ENCODE results near the gene PRLH. TPM values are rescaled to one million over a fixed set of nuclear protein-coding genes. Genes with fewer than 3 reads are reported as not detected.
"Not testable (repeated sequence)": the region's sequence is repeated elsewhere in the genome, so short reads cannot be mapped to it uniquely, and the experiment has no call there.

The PRLH gene
- total RNA-seq, 2 experiments from 2014 or later, result not detected

- ChIA-PET POLR2A (no interaction called here), CTCF (interaction anchor here (0.6 to 2.4 kb wide), 5 partner anchors 19 to 143 kb away, joined by 3 to 11 read pairs (median 3); no protein-coding TSS in a partner anchor)
- no peak for DNase-seq
- Mint-ChIP-seq H3K4me1 (ENCODE audit: low read depth) (peaks cover 18% of the 10 kb centered on the region), H3K36me3 (no peaks in the 10 kb centered on the region), H3K27me3 (no peaks in the 10 kb centered on the region), H3K9me3 (no peaks in the 10 kb centered on the region), H3K4me3 (no peak overlapping the region), H3K27ac (no peak overlapping the region)
- intact Hi-C loops (cut with micrococcal nuclease), result loop anchor here (5.0 kb wide), 1 partner anchor 70 kb away; no protein-coding TSS in a partner anchor
Measured at GRCh38 chr2:237602409-237602808, 36.0 kb downstream of the PRLH start.

GRCh38 chr2:237603049-237603717 lies 36.8 kb downstream of the PRLH start:
- H3K36me3 Mint-ChIP-seq, result no peaks in the 10 kb centered on the region
- H3K27me3 Mint-ChIP-seq, result no peaks in the 10 kb centered on the region
- H3K9me3 Mint-ChIP-seq, result no peaks in the 10 kb centered on the region
- intact Hi-C loops (cut with micrococcal nuclease), result loop anchor here (5.0 kb wide), 1 partner anchor 69 kb away; no protein-coding TSS in a partner anchor
- CTCF ChIA-PET, result interaction anchor here (0.9 to 2.4 kb wide), 7 partner anchors 19 to 142 kb away, joined by 3 to 11 read pairs (median 4); no protein-coding TSS in a partner anchor
- DNase-seq, result no peak
- peaks cover 18% of the 10 kb centered on the region for H3K4me1 Mint-ChIP-seq (ENCODE audit: low read depth)
- POLR2A ChIA-PET, result interaction anchor here (1.0 to 1.2 kb wide), 2 partner anchors 90 to 100 kb away, joined by 3 to 5 read pairs; no protein-coding TSS in a partner anchor
- peak overlapping the region; percentile 42 for H3K27ac Mint-ChIP-seq
- peak overlapping the region; percentile 7 for H3K4me3 Mint-ChIP-seq

GRCh38 chr2:237603718-237604362 lies 37.5 kb downstream of the PRLH start:
- CTCF ChIA-PET, result interaction anchor here (0.7 to 1.8 kb wide), 7 partner anchors 22 to 349 kb away, joined by 3 to 6 read pairs (median 3); no protein-coding TSS in a partner anchor
- DNase-seq, result peak; percentile 72
- no peaks in the 10 kb centered on the region for H3K36me3 Mint-ChIP-seq
- H3K4me3 Mint-ChIP-seq, result peak overlapping the region; percentile 7
- no peaks in the 10 kb centered on the region for H3K9me3 Mint-ChIP-seq
- no peaks in the 10 kb centered on the region for H3K27me3 Mint-ChIP-seq
- H3K4me1 Mint-ChIP-seq (ENCODE audit: low read depth), result peaks cover 18% of the 10 kb centered on the region
- intact Hi-C loops (cut with micrococcal nuclease), result loop anchor here (5.0 kb wide), 1 partner anchor 68 kb away; no protein-coding TSS in a partner anchor
- peak overlapping the region; percentile 42 for H3K27ac Mint-ChIP-seq
- POLR2A ChIA-PET, result interaction anchor here (0.6 to 1.2 kb wide), 6 partner anchors 13 to 534 kb away, joined by 3 to 5 read pairs (median 4); no protein-coding TSS in a partner anchor

DNA sequence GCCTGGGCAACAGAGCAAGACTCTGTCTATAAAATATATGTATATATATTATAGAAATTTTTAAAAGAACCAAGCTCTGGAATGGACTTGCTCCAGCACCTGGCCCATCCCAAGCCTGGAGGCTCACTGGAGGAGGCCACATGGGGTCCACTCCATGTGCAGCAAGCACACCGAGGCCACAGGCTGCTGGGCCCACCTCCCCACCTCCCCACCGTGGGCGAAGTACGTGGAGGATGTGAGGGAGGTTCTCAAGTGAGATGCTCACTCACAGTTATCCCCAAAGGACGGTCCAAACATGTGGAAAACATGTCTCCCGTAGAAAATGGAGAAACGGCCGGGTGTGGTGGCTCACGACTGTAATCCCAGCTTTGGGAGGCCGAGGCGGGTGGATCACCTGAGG lies 38.0 kb downstream of the PRLH start:
- Mint-ChIP-seq H3K9me3 (no peaks in the 10 kb centered on the region), H3K27ac (no peak overlapping the region), H3K4me1 (ENCODE audit: low read depth) (peaks cover 18% of the 10 kb centered on the region), H3K27me3 (no peaks in the 10 kb centered on the region), H3K36me3 (no peaks in the 10 kb centered on the region), H3K4me3 (no peak overlapping the region)
- no peak for DNase-seq
- CTCF ChIA-PET, result interaction anchor here (0.7 to 1.8 kb wide), 6 partner anchors 32 to 349 kb away, joined by 3 to 6 read pairs (median 4); no protein-coding TSS in a partner anchor
- intact Hi-C loops (cut with micrococcal nuclease), result loop anchor here (5.0 kb wide), 1 partner anchor 68 kb away; no protein-coding TSS in a partner anchor
- POLR2A ChIA-PET, result interaction anchor here (0.6 to 1.2 kb wide), 6 partner anchors 12 to 533 kb away, joined by 3 to 5 read pairs (median 4); no protein-coding TSS in a partner anchor

- Mint-ChIP-seq H3K36me3 (no peaks in the 10 kb centered on the region), H3K9me3 (no peaks in the 10 kb centered on the region), H3K4me3 (no peak overlapping the region), H3K4me1 (ENCODE audit: low read depth) (peaks cover 18% of the 10 kb centered on the region), H3K27me3 (no peaks in the 10 kb centered on the region), H3K27ac (no peak overlapping the region)
- ChIA-PET CTCF (interaction anchor here (1.1 to 1.8 kb wide), 3 partner anchors 32 to 48 kb away, joined by 3 to 6 read pairs (median 3); no protein-coding TSS in a partner anchor), POLR2A (no interaction called here)
- no peak for DNase-seq
- intact Hi-C loops (cut with micrococcal nuclease), result loop anchor here (5.0 kb wide), 1 partner anchor 67 kb away; no protein-coding TSS in a partner anchor
Measured at GRCh38 chr2:237604960-237605359, 38.6 kb downstream of the PRLH start.

GRCh38 chr2:237606522-237606921 lies 40.1 kb downstream of the PRLH start:
- POLR2A ChIA-PET, H3K27me3 Mint-ChIP-seq: not testable (repeated sequence)
- CTCF ChIA-PET, result interaction anchor here (0.6 kb wide), 1 partner anchor 528 kb away, joined by 3 read pairs; no protein-coding TSS in a partner anchor

DNA sequence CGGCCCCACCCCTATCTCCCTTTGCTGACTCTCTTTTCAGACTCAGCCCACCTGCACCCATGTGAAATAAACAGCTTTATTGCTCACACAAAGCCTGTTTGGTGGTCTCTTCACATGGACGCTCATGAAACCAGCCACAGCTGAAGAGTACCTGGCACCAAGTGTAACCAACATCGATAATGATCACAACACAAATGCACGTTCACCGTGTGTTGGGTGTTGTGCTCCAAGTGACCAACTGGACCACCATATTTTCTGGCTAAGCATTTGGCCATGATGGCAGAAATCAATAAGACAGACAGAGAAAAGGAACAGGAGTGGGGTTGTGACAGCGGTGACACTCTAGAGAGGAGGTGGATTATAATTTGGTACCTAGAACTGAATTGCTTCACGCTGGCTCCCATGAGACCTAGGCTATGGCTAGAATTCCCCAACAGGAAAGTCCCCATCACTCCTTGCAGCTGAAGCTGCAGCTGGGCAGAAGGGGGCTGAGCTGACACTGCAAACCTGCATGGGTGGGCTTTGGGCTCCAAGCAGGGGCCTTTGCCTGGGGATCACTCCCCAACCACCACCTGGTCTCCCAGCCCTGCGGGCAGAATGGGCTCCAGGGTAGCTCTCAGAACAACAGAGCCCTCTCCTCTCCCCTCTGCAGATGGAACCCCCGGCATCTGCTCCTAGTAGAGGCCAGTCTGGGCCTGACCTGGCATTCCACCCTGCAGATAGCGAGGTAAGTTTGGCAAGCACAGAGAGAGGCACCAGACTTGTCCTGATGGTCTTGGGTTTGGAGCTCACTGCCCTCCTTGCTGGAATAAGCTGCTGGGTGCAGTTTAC lies 46.4 kb downstream of the PRLH start:
- Mint-ChIP-seq H3K9me3 (no peaks in the 10 kb centered on the region), H3K36me3 (no peaks in the 10 kb centered on the region), H3K27ac (no peak overlapping the region), H3K4me1 (ENCODE audit: low read depth) (peaks cover 19% of the 10 kb centered on the region), H3K27me3 (no peaks in the 10 kb centered on the region), H3K4me3 (no peak overlapping the region)
- CTCF ChIA-PET, result no interaction called here
- intact Hi-C loops (cut with micrococcal nuclease), result no loop called here
- no peak for DNase-seq
- POLR2A ChIA-PET, result no interaction called here

More at GRCh38 chr2:237606522-237606921, 40.1 kb downstream of the PRLH start:
- DNase-seq; H3K36me3 Mint-ChIP-seq; H3K9me3 Mint-ChIP-seq; intact Hi-C loops (cut with micrococcal nuclease); H3K4me3 Mint-ChIP-seq; H3K27ac Mint-ChIP-seq: not testable (repeated sequence)
- H3K4me1 Mint-ChIP-seq (ENCODE audit: low read depth), result peaks cover 18% of the 10 kb centered on the region

- Mint-ChIP-seq H3K9me3 (no peaks in the 10 kb centered on the region), H3K27me3 (no peaks in the 10 kb centered on the region), H3K4me1 (ENCODE audit: low read depth) (peaks cover 24% of the 10 kb centered on the region), H3K4me3 (no peak overlapping the region), H3K27ac (no peak overlapping the region), H3K36me3 (no peaks in the 10 kb centered on the region)
- no peak for DNase-seq
- ChIA-PET POLR2A (no interaction called here), CTCF (no interaction called here)
- intact Hi-C loops (cut with micrococcal nuclease), result no loop called here
Measured at GRCh38 chr2:237613679-237614078, 47.3 kb downstream of the PRLH start.

GRCh38 chr2:237614151-237614720 lies 47.9 kb downstream of the PRLH start:
- DNase-seq, result no peak
- no peaks in the 10 kb centered on the region for H3K27me3 Mint-ChIP-seq

DNA sequence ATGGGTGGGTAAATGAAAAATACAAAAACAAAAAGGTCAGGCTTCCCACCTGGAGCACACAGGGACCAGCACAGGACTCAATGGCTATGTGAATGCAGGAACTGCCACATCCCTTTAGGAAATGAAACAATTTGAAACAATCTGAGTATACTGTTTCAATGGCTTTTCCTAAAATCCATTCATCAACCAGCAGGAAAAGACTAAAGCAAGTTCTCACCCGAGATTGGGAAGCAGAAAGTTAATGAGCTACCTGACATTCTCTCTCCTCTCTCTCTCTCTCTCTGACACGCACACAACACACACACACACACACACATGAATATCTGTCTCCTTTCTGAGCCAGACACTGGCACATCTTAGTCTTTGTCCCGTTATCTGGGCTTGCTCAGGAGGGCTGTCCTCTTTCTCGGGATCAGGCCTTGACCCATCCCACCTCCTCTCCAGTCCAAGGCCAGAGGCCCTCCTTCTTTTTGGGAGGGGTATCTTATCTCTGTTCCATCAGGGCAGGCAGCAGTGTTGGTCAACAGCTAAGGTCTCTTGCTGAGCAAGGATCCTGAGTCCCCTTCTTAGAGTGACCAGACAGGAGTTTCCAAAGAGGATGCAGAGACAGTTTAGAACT lies 49.4 kb downstream of the PRLH start:
- Mint-ChIP-seq H3K9me3 (no peaks in the 10 kb centered on the region), H3K27me3 (no peaks in the 10 kb centered on the region), H3K4me3 (no peak overlapping the region), H3K27ac (no peak overlapping the region), H3K36me3 (no peaks in the 10 kb centered on the region), H3K4me1 (ENCODE audit: low read depth) (peaks cover 24% of the 10 kb centered on the region)
- POLR2A ChIA-PET, result interaction anchor here (1.4 kb wide), 1 partner anchor 12 kb away, joined by 4 read pairs; no protein-coding TSS in a partner anchor
- intact Hi-C loops (cut with micrococcal nuclease), result no loop called here
- CTCF ChIA-PET, result interaction anchor here (1.6 kb wide), 1 partner anchor 129 kb away, joined by 3 read pairs; no protein-coding TSS in a partner anchor
- DNase-seq, result no peak

More at GRCh38 chr2:237614151-237614720, 47.9 kb downstream of the PRLH start:
- intact Hi-C loops (cut with micrococcal nuclease), result no loop called here
- ChIA-PET POLR2A (no interaction called here), CTCF (no interaction called here)
- H3K4me3 Mint-ChIP-seq, result no peak overlapping the region
- no peaks in the 10 kb centered on the region for H3K9me3 Mint-ChIP-seq
- no peaks in the 10 kb centered on the region for H3K36me3 Mint-ChIP-seq
- H3K27ac Mint-ChIP-seq, result no peak overlapping the region
- H3K4me1 Mint-ChIP-seq (ENCODE audit: low read depth), result peaks cover 24% of the 10 kb centered on the region

DNA sequence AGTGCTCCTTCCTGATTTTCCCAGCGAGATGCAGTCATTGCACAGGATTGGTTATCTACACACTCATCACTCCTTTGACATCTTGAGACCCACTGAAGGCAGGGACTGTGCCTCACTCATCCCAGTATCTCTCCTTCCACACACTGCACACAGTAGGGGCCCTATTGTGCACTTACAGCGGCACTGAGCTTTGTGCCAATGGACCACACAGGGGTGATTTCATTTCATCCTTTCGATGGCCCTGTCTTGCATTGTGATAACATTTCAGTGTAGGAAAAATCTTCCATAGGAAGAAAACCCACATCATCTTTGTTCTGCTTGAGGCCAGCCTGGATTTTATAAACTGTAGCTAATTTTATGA lies 50.0 kb downstream of the PRLH start:
- Mint-ChIP-seq H3K4me3 (no peak overlapping the region), H3K36me3 (no peaks in the 10 kb centered on the region), H3K27me3 (no peaks in the 10 kb centered on the region), H3K27ac (no peak overlapping the region), H3K4me1 (ENCODE audit: low read depth) (peaks cover 24% of the 10 kb centered on the region), H3K9me3 (no peaks in the 10 kb centered on the region)
- POLR2A ChIA-PET, result interaction anchor here (1.4 kb wide), 1 partner anchor 12 kb away, joined by 4 read pairs; no protein-coding TSS in a partner anchor
- CTCF ChIA-PET, result interaction anchor here (1.6 kb wide), 1 partner anchor 129 kb away, joined by 3 read pairs; no protein-coding TSS in a partner anchor
- DNase-seq, result no peak
- intact Hi-C loops (cut with micrococcal nuclease), result no loop called here

Measured in activated CD4-positive, alpha-beta memory T cell treated with anti-CD3 and anti-CD28 coated beads for 36 hours (primary cell).